PFSK-1 (cell line): ENCODE measurements around the gene MISP.

ENCODE experiments used
- FOXP2 ChIP-seq: optimal IDR thresholded peaks from 2 replicates; pipeline ENCODE3; 2011; ENCODE audit warnings: borderline replicate concordance, control low read depth, inconsistent platforms; ENCODE audit not compliant: insufficient read depth; ENCODE audit errors: extremely low read length, extremely low read depth
- POLR2AphosphoS5 ChIP-seq: IDR thresholded peaks from 2 replicates; pipeline ENCODE4 v1.6.1; 2012; ENCODE audit warnings: low read depth, mild to moderate bottlenecking, control low read depth, low read length, moderate library complexity
- REST ChIP-seq, 2 experiments: IDR thresholded peaks; 2 replicates each; pipeline versions ENCODE4 v1.6.1 to v1.8.0; 2011 to 2012; ENCODE audit warnings: low read depth in 2 of 2, low read length in 2 of 2, control low read depth in 1 of 2, inconsistent platforms in 1 of 2, mild to moderate bottlenecking in 1 of 2, moderate library complexity in 1 of 2; ENCODE audit not compliant: insufficient read depth in 1 of 2
- SIN3A ChIP-seq: IDR thresholded peaks from 2 replicates; pipeline ENCODE4 v1.6.1; 2012; ENCODE audit warnings: mild to moderate bottlenecking, low read length, moderate library complexity, borderline replicate concordance; ENCODE audit not compliant: insufficient read depth
- TAF1 ChIP-seq: IDR thresholded peaks from 2 replicates; pipeline ENCODE4 v1.6.1; 2012; ENCODE audit warnings: low read length, control low read depth, borderline replicate concordance; ENCODE audit not compliant: insufficient read depth

MISP gene

GRCh38 chr19:751501-752341 lies 809 bp downstream of the MISP start:
- TF ChIP-seq REST (IDR thresholded peaks at IDR 0.05; ENCODE audit: insufficient read depth in 1 of 2, low read depth in 2 of 2, low read length in 2 of 2) (no peak), TAF1 (no peak), SIN3A (no peak), POLR2AphosphoS5 (no peak), FOXP2 (no peak)

DNA sequence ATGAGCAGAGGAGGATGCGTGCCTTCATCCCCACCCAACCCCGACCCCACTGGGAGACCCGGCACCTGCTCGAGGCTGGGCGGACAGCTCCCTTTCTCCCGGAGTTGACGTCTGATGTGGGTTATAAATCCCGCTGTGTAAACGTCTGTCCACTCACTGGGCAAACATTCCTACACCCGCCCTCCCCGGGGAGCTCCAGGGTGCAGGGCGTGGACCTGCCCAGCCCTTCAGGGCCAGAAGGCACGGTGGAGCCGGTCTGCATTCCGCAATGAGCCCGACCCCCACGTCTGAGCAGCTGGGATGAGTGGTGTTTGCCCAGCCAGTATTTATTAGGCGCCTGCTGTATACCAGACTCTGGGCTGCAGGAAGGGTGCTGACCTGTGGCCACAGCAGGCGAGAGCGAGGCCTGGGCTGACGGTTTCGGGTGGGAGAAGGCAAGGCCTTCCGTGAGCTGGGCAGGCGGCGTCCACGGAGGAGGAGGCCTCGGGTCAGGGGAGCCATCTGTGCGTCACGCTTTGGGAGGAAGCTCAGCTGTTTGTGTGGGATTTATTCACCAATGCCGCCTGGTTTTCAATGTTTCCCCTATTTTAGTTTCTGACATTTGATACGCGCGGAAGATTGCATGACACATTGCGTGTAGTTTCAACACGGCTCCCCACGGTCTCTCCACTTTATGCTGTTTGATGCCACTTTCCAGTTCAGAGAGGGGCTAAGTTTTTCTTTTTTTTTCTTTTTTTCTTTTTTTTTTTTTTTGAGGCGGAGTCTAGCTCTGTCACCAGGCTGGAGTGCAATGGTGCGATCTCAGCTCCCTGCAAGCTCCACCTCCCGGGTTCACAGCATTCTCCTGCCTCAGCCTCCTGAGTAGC lies 2.0 kb downstream of the MISP start:
- TF ChIP-seq TAF1, result no peak
- no peak for TF ChIP-seq FOXP2
- no peak for TF ChIP-seq POLR2AphosphoS5
- no peak for TF ChIP-seq REST (IDR thresholded peaks at IDR 0.05; ENCODE audit: insufficient read depth in 1 of 2, low read depth in 2 of 2, low read length in 2 of 2)
- no peak for TF ChIP-seq SIN3A

GRCh38 chr19:754530-754929 lies 3.6 kb downstream of the MISP start:
- TF ChIP-seq POLR2AphosphoS5, result no peak
- TF ChIP-seq FOXP2, result no peak
- no peak for TF ChIP-seq REST (IDR thresholded peaks at IDR 0.05; ENCODE audit: insufficient read depth in 1 of 2, low read depth in 2 of 2, low read length in 2 of 2)
- no peak for TF ChIP-seq TAF1
- no peak for TF ChIP-seq SIN3A

DNA sequence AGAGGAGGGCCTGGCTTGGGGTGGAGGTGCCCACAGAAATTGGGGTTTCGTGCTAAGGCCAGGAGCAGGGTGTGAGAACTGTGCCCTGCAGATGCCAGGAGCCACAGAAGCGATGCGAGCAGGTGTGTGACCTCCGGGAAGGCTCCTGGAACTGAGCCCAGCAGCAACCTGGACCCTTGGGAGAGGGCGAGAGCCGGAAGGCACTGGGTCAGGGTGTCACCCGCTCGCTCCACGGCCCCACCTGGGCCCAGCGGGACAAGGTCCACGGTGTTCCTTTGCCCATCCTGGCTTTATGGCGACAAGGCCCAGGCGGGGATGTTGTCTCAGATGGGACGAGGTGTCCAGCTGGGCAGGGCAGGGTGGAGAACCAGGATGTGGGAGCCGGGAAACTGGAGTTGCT lies 4.2 kb downstream of the MISP start:
- TF ChIP-seq SIN3A (no peak), TAF1 (no peak), POLR2AphosphoS5 (no peak), REST (IDR thresholded peaks at IDR 0.05; ENCODE audit: insufficient read depth in 1 of 2, low read depth in 2 of 2, low read length in 2 of 2) (no peak), FOXP2 (no peak)
